ENCODE data around the gene CARD14.
"Not testable (repeated sequence)": the region's sequence is repeated elsewhere in the genome, so short reads cannot be mapped to it uniquely, and the experiment has no call there.

CARD14 gene

GRCh38 chr17:80183581-80184422, 14.0 kb downstream of the CARD14 start:
- DNase-seq (ENCODE audit: low read depth in 2 of 2), result no peak

GRCh38 chr17:80184423-80184714, 14.5 kb downstream of the CARD14 start:
- no peak for DNase-seq (ENCODE audit: low read depth in 2 of 2)

- no peak for DNase-seq (ENCODE audit: low read depth in 2 of 2)
Observed at GRCh38 chr17:80185968-80186367, 16.1 kb downstream of the CARD14 start.

GRCh38 chr17:80187090-80187489, 17.3 kb downstream of the CARD14 start:
- DNase-seq (ENCODE audit: low read depth in 2 of 2), result no peak

- DNase-seq (ENCODE audit: low read depth in 2 of 2), result no peak
Observed at GRCh38 chr17:80187515-80187941, 17.7 kb downstream of the CARD14 start.

GRCh38 chr17:80189611-80190010, 19.8 kb downstream of the CARD14 start:
- no peak for DNase-seq (ENCODE audit: low read depth in 2 of 2)

GRCh38 chr17:80190716-80191115, 20.9 kb downstream of the CARD14 start:
- DNase-seq (ENCODE audit: low read depth in 2 of 2), result no peak

GRCh38 chr17:80191192-80191591, 21.4 kb downstream of the CARD14 start:
- DNase-seq (ENCODE audit: low read depth in 2 of 2), result no peak

GRCh38 chr17:80191865-80192661, 22.2 kb downstream of the CARD14 start:
- no peak for DNase-seq (ENCODE audit: low read depth in 2 of 2)

- DNase-seq (ENCODE audit: low read depth in 2 of 2), result no peak
Observed at GRCh38 chr17:80195141-80195540, 25.3 kb downstream of the CARD14 start.

- peak in 1 of 2 donors; percentile 21 for DNase-seq (ENCODE audit: low read depth in 2 of 2)
Observed at GRCh38 chr17:80195671-80196529, 26.1 kb downstream of the CARD14 start.

GRCh38 chr17:80196652-80197051, 26.8 kb downstream of the CARD14 start:
- no peak for DNase-seq (ENCODE audit: low read depth in 2 of 2)

- DNase-seq (ENCODE audit: low read depth in 2 of 2), result no peak
Observed at GRCh38 chr17:80198144-80198661, 28.4 kb downstream of the CARD14 start.

GRCh38 chr17:80199295-80199694, 29.5 kb downstream of the CARD14 start:
- DNase-seq (ENCODE audit: low read depth in 2 of 2), result not testable (repeated sequence)

- DNase-seq (ENCODE audit: low read depth in 2 of 2), result no peak
Observed at GRCh38 chr17:80201446-80201845, 31.6 kb downstream of the CARD14 start.

GRCh38 chr17:80202197-80202596, 32.4 kb downstream of the CARD14 start:
- no peak for DNase-seq (ENCODE audit: low read depth in 2 of 2)

- no peak for DNase-seq (ENCODE audit: low read depth in 2 of 2)
Observed at GRCh38 chr17:80203471-80203963, 33.7 kb downstream of the CARD14 start.

- DNase-seq (ENCODE audit: low read depth in 2 of 2), result no peak
Observed at GRCh38 chr17:80204626-80205468, 35.0 kb downstream of the CARD14 start.

- no peak for DNase-seq (ENCODE audit: low read depth in 2 of 2)
Observed at GRCh38 chr17:80205811-80206210, 36.0 kb downstream of the CARD14 start.

GRCh38 chr17:80208050-80208449, 38.2 kb downstream of the CARD14 start:
- no peak for DNase-seq (ENCODE audit: low read depth in 2 of 2)

- no peak for DNase-seq (ENCODE audit: low read depth in 2 of 2)
Observed at GRCh38 chr17:80209765-80210164, 39.9 kb downstream of the CARD14 start.
